PC-3 (cell line): Measurements from ENCODE around the gene DYNC1LI1. TPM values are rescaled to one million over a fixed set of nuclear protein-coding genes. Genes with fewer than 3 reads are reported as not detected.

Experiments used
- ATAC-seq: fragments of 200-7000 bp; cut with Tn5 transposase; 2 replicates; pipeline ENCODE4 v1.9.1; 2020; ENCODE audit warnings: mild to moderate bottlenecking, moderate library complexity
- BruUV-seq: library from RNA; stranded (reverse); fragments of 400-500 nt; replicated peaks from 2 replicates; lab custom pipeline; 2021; lab: Mats Ljungman, UMichigan
- CTCF ChIA-PET: fragments of 300-600 bp; sonication (Branson Sonifier 250); formaldehyde crosslinking; loops from one replicate; lab custom pipeline; 2022; ENCODE audit warnings: antibody characterized with exemption; lab: Charles Lee
- POLR2A ChIA-PET: fragments of 300-600 bp; sonication (Branson Sonifier 250); formaldehyde crosslinking; loops from one replicate; lab custom pipeline; 2022; ENCODE audit warnings: antibody characterized with exemption; ENCODE audit not compliant: unreplicated experiment; lab: Charles Lee
- DNase-seq: peaks from one replicate; pipeline ENCODE4 v3.0.0-alpha.2; 2015
- H2AFZ ChIP-seq: fragments of 300-600 bp; sonication (generic); 2 replicates; pipeline ENCODE4 v1.6.0; 2016; ENCODE audit warnings: antibody characterized with exemption, low read length
- H3F3A ChIP-seq: fragments of 300-600 bp; sonication (generic); one replicate; pipeline ENCODE4 v1.6.0; 2017; ENCODE audit warnings: antibody characterized with exemption, low read length, control low read depth, mild to moderate bottlenecking; ENCODE audit not compliant: unreplicated experiment
- H3K27ac ChIP-seq: fragments of 300-600 bp; sonication (generic); 2 replicates; pipeline ENCODE4 v1.5.1; 2016; ENCODE audit warnings: mild to moderate bottlenecking, low read length
- H3K27me3 ChIP-seq: fragments of 300-600 bp; sonication (generic); 2 replicates; pipeline ENCODE4 v1.6.1; 2016; ENCODE audit warnings: low read length, mixed read lengths
- H3K36me3 ChIP-seq: fragments of 300-600 bp; sonication (generic); 2 replicates; pipeline ENCODE4 v1.6.1; 2016; ENCODE audit warnings: low read depth, mixed run types, low read length, mixed read lengths
- H3K4me1 ChIP-seq: fragments of 300-600 bp; sonication (generic); 2 replicates; pipeline ENCODE4 v1.5.1; 2016; ENCODE audit warnings: low read length; ENCODE audit not compliant: insufficient read depth
- H3K4me2 ChIP-seq: fragments of 300-600 bp; sonication (generic); 2 replicates; pipeline ENCODE4 v1.6.0; 2016; ENCODE audit warnings: low read length
- H3K4me3 ChIP-seq: fragments of 300-600 bp; sonication (generic); 2 replicates; pipeline ENCODE4 v1.5.1; 2016; ENCODE audit warnings: mild to moderate bottlenecking, low read length, mixed read lengths
- H3K79me2 ChIP-seq: fragments of 300-600 bp; sonication (generic); 2 replicates; pipeline ENCODE4 v1.6.1; 2017; ENCODE audit warnings: low read length, mixed read lengths
- H3K9ac ChIP-seq: fragments of 300-600 bp; sonication (generic); 2 replicates; pipeline ENCODE4 v1.6.0; 2016; ENCODE audit warnings: mild to moderate bottlenecking, low read length
- H3K9me2 ChIP-seq: fragments of 300-600 bp; sonication (generic); replicated peaks from 2 replicates; pipeline ENCODE4 v1.6.1; 2016; ENCODE audit warnings: mixed run types, low read length, mixed read lengths
- H3K9me3 ChIP-seq: fragments of 300-600 bp; sonication (generic); 2 replicates; pipeline ENCODE4 v1.6.1; 2016; ENCODE audit warnings: low read length, mixed read lengths
- H4K20me1 ChIP-seq: fragments of 300-600 bp; sonication (generic); 2 replicates; pipeline ENCODE4 v1.6.1; 2016; ENCODE audit warnings: low read length, mixed read lengths
- EZH2 ChIP-seq: fragments of 300-600 bp; sonication (generic); IDR thresholded peaks from one replicate; pipeline ENCODE4 v1.6.1; 2017; ENCODE audit warnings: antibody characterized with exemption, mild to moderate bottlenecking, low read length; ENCODE audit not compliant: unreplicated experiment
- EZH2phosphoT487 ChIP-seq: fragments of 300-600 bp; sonication (generic); IDR thresholded peaks from 2 replicates; pipeline ENCODE4 v1.6.1; 2018; ENCODE audit warnings: mild to moderate bottlenecking, antibody characterized with exemption, low read length, borderline replicate concordance
- intact Hi-C: fragments of 100-400 bp; cut with micrococcal nuclease; formaldehyde crosslinking; loops from 2 replicates; pipeline ENCODE4 v1.9.0; 2023
- total RNA-seq: library from RNA; depleted of rRNA; stranded (reverse); fragments of >200 nt; gene quantifications from 2 replicates; pipeline ENCODE4 v1.2.3, GENCODE V29; 2014
- TF ChIP-seq, protein P1 (sequence below): fragments of 300-600 bp; sonication (generic); conservative IDR thresholded peaks from 2 replicates; pipeline ENCODE4 v1.5.1; 2017; ENCODE audit warnings: antibody characterized with exemption, low read depth, mild to moderate bottlenecking, low read length

The DYNC1LI1 gene
- total RNA-seq, 1 experiment from 2014 or later, result 44.2 TPM

DNA sequence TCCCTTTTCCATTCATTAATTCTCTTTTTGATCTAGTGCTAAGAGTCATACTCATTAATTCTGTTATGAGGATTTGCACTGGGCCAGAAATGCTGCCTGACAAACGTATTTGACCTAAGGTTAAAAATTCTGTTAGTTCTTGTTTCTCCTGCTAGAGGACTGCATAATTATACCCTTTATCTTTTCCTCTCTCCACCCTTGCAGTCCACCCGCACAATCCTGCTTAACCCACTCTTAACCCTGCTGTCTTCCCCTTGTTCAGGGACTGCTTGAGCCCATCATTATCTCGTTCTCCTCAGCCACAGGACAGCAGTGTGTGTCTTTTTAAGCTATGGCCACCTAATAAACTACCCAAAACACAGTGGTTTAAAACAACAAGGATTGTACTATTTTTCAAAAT lies 31.1 kb upstream of the DYNC1LI1 start:
- no peaks in the 10 kb centered on the region for H3K9me2 ChIP-seq
- intact Hi-C loops, result no loop called here
- no peak overlapping the region for H3K4me3 ChIP-seq
- no TSS peak for BruUV-seq
- ChIA-PET POLR2A (no interaction called here), CTCF (no interaction called here)
- H3K9me3 ChIP-seq, result no peaks in the 10 kb centered on the region
- H2AFZ ChIP-seq, result no peak overlapping the region
- H3K36me3 ChIP-seq, result no peaks in the 10 kb centered on the region
- TF ChIP-seq, protein P1, sequence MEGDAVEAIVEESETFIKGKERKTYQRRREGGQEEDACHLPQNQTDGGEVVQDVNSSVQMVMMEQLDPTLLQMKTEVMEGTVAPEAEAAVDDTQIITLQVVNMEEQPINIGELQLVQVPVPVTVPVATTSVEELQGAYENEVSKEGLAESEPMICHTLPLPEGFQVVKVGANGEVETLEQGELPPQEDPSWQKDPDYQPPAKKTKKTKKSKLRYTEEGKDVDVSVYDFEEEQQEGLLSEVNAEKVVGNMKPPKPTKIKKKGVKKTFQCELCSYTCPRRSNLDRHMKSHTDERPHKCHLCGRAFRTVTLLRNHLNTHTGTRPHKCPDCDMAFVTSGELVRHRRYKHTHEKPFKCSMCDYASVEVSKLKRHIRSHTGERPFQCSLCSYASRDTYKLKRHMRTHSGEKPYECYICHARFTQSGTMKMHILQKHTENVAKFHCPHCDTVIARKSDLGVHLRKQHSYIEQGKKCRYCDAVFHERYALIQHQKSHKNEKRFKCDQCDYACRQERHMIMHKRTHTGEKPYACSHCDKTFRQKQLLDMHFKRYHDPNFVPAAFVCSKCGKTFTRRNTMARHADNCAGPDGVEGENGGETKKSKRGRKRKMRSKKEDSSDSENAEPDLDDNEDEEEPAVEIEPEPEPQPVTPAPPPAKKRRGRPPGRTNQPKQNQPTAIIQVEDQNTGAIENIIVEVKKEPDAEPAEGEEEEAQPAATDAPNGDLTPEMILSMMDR, result no peak
- TF ChIP-seq EZH2phosphoT487 (no peak), EZH2 (no peak)
- no peak for ATAC-seq
- no peaks in the 10 kb centered on the region for H4K20me1 ChIP-seq
- no peak for DNase-seq
- H3K9ac ChIP-seq, result no peak overlapping the region
- H3K79me2 ChIP-seq, result no peaks in the 10 kb centered on the region
- H3K27me3 ChIP-seq, result no peaks in the 10 kb centered on the region
- H3F3A ChIP-seq, result no peaks in the 10 kb centered on the region
- H3K27ac ChIP-seq, result no peak overlapping the region
- H3K4me1 ChIP-seq, result no peaks in the 10 kb centered on the region
- H3K4me2 ChIP-seq, result no peak overlapping the region

DNA sequence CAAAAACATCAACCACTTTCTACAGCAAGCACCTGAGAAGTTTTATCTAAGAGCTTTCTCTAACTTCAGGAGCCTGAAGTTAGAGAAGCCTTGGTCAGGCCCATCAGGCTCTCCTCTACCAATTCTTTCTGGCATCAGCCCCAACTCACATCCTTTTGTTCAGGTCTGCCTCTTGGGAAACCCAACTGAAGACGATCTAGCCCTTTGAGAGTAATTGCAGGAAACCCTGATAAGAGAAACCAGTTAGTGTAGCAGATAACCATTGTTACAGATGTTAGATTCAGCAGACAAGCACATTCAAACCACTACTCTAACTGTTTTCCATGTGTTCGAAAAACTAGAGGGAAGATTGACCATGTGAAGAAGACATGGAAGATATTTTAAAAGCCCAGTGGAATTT lies 27.0 kb upstream of the DYNC1LI1 start:
- Histone ChIP-seq H3K4me2 (no peak overlapping the region), H3F3A (no peaks in the 10 kb centered on the region), H3K79me2 (no peaks in the 10 kb centered on the region), H4K20me1 (no peaks in the 10 kb centered on the region), H3K4me1 (no peaks in the 10 kb centered on the region), H3K27ac (no peak overlapping the region), H3K9me2 (no peaks in the 10 kb centered on the region), H3K9me3 (no peaks in the 10 kb centered on the region), H3K4me3 (no peak overlapping the region), H3K36me3 (no peaks in the 10 kb centered on the region), H3K27me3 (no peaks in the 10 kb centered on the region), H2AFZ (no peak overlapping the region), H3K9ac (no peak overlapping the region)
- TF ChIP-seq, protein P1, result no peak
- no peak for TF ChIP-seq EZH2phosphoT487
- no peak for TF ChIP-seq EZH2
- CTCF ChIA-PET, result no interaction called here
- ATAC-seq (no peak), DNase-seq (no peak)
- intact Hi-C loops, result no loop called here
- BruUV-seq, result no TSS peak
- POLR2A ChIA-PET, result no interaction called here

DNA sequence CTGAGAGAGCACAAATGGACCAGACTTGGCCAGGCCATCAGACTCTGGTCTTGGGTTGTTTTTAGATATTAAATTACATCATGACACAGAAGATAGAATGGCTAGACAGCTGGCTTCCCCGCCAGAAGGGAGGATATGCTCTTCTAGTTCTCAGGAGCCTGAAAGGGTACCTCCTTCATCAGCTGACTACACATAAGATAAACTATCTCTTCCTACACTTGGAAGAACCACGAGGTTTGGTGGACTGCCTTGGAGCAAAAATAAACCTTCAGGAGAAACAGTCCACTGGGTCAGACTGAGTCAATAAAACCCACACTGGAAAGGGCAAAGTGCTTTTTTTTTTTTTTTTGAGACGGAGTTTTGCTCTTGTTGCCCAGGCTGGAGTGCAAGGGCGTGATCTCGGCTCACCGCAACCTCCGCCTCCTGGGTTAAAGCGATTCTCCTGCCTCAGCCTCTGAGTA lies 26.3 kb upstream of the DYNC1LI1 start:
- CTCF ChIA-PET, result no interaction called here
- H4K20me1 ChIP-seq, result no peaks in the 10 kb centered on the region
- no peaks in the 10 kb centered on the region for H3K36me3 ChIP-seq
- H2AFZ ChIP-seq, result no peak overlapping the region
- H3K4me3 ChIP-seq, result no peak overlapping the region
- H3K9me3 ChIP-seq, result no peaks in the 10 kb centered on the region
- no TSS peak for BruUV-seq
- TF ChIP-seq EZH2phosphoT487 (no peak), EZH2 (no peak)
- TF ChIP-seq, protein P1, result no peak
- intact Hi-C loops, result no loop called here
- H3K9me2 ChIP-seq, result no peaks in the 10 kb centered on the region
- ATAC-seq (no peak), DNase-seq (no peak)
- no peaks in the 10 kb centered on the region for H3K27me3 ChIP-seq
- H3K9ac ChIP-seq, result no peak overlapping the region
- no peak overlapping the region for H3K27ac ChIP-seq
- H3F3A ChIP-seq, result no peaks in the 10 kb centered on the region
- no peak overlapping the region for H3K4me2 ChIP-seq
- no peaks in the 10 kb centered on the region for H3K79me2 ChIP-seq
- H3K4me1 ChIP-seq, result no peaks in the 10 kb centered on the region
- POLR2A ChIA-PET, result no interaction called here
